GM23338 (cell line): ENCODE data around the gene RAB5B.

ENCODE experiments used
- CTCF ChIP-seq, 2 experiments: fragments of 200-600 bp in 1 of 2; sonication (generic) in 1 of 2; conservative IDR thresholded peaks; 2 replicates each; pipeline versions ENCODE4 v1.5.1 to v1.6.1; 2016 to 2017; ENCODE audit warnings: antibody characterized with exemption in 2 of 2, low read depth in 2 of 2, mild to moderate bottlenecking in 2 of 2, moderate library complexity in 1 of 2
- EZH2 ChIP-seq: fragments of 200-600 bp; sonication (generic); IDR thresholded peaks from one replicate; pipeline ENCODE4 v1.8.0; 2017; ENCODE audit warnings: antibody characterized with exemption, mild to moderate bottlenecking, low read depth; ENCODE audit not compliant: unreplicated experiment
- EZH2phosphoT487 ChIP-seq: fragments of 200-600 bp; sonication (generic); IDR thresholded peaks from one replicate; pipeline ENCODE4 v1.8.1; 2018; ENCODE audit warnings: antibody characterized with exemption; ENCODE audit not compliant: unreplicated experiment
- JUNB ChIP-seq: IDR thresholded peaks from one replicate; pipeline ENCODE4 v1.6.1; 2016; ENCODE audit warnings: antibody characterized with exemption; ENCODE audit not compliant: unreplicated experiment
- REST ChIP-seq: IDR thresholded peaks from one replicate; pipeline ENCODE4 v1.6.1; 2018; ENCODE audit warnings: antibody characterized with exemption; ENCODE audit not compliant: unreplicated experiment
- ZNF114 ChIP-seq: fragments of 250-450 bp; sonication (Bioruptor Pico); IDR thresholded peaks from 2 replicates; pipeline ENCODE4 v1.5.0; 2020; ENCODE audit warnings: mild to moderate bottlenecking, moderate library complexity

GRCh38 chr12:55933169-55933798 lies 40.6 kb upstream of the RAB5B start:
- TF ChIP-seq REST, result no peak
- no peak for TF ChIP-seq CTCF (conservative IDR thresholded peaks at IDR 0.05; ENCODE audit: low read depth in 2 of 2)
- no peak for TF ChIP-seq ZNF114 (CRISPR knock-in tag)
- TF ChIP-seq EZH2, result no peak
- no peak for TF ChIP-seq JUNB
- no peak for TF ChIP-seq EZH2phosphoT487
